ENCODE data around the gene PPIL3. TPM values are rescaled to one million over a fixed set of nuclear protein-coding genes. Genes with fewer than 3 reads are reported as not detected.

Gene PPIL3
- total and polyA plus RNA-seq, 9 of the 15 experiments (the other 6 are each of a cell fraction or from before 2014, with no cell fraction given): 22.4 to 66.2 (median 49.0) TPM

Small RNA genes lying within 50 kb of the gene (small RNA-seq; reads per million reads assigned to genes)
- gene RF00019 (not detected), gene RNA5SP115 (not detected), gene RNU6-312P (not detected), gene RNU6-31P (0.15 reads per million), gene RNU6-762P (not detected)

Other genes starting within 250 kb of the PPIL3 start
- 151 and 176 TPM in 2 replicates for gene BZW1, start 77.2 kb downstream of the PPIL3 start, total RNA-seq (2014; rRNA removed)
- 211 and 248 TPM in 2 replicates for gene BZW1, start 77.2 kb downstream of the PPIL3 start, total RNA-seq (2014; rRNA removed; fragmentation: Illumina TruSeq; extraction: Trizol)
- 206 and 233 TPM in 2 replicates for gene BZW1, start 77.2 kb downstream of the PPIL3 start, total RNA-seq (2015; rRNA removed; fragmentation: Illumina TruSeq; extraction: Trizol)
- 187 and 198 TPM in 2 replicates for gene BZW1, start 77.2 kb downstream of the PPIL3 start, total RNA-seq (2021)
- 144 and 198 TPM in 2 replicates for gene BZW1, start 77.2 kb downstream of the PPIL3 start, polyA plus RNA-seq (2011; rRNA removed)
- 134 and 161 TPM in 2 replicates for gene BZW1, start 77.2 kb downstream of the PPIL3 start, polyA plus RNA-seq (2014; fragmentation: Illumina TruSeq; extraction: Trizol)
- 100 to 1,000 TPM; 235 to 244 TPM for gene BZW1, start 77.2 kb downstream of the PPIL3 start, polyA plus RNA-seq (2014; fragmentation: Nextera tagmentation; extraction: Ambion mirVana)
- 110 and 111 TPM in 2 replicates for gene BZW1, start 77.2 kb downstream of the PPIL3 start, polyA plus RNA-seq (2014; rRNA removed)
- gene CLK1, start 24.4 kb downstream of the PPIL3 start, total RNA-seq (2014; rRNA removed): 23.0 and 29.3 TPM in 2 replicates
- gene CLK1, start 24.4 kb downstream of the PPIL3 start, total RNA-seq (2014; rRNA removed; fragmentation: Illumina TruSeq; extraction: Trizol): 47.0 and 58.5 TPM in 2 replicates
- gene CLK1, start 24.4 kb downstream of the PPIL3 start, total RNA-seq (2015; rRNA removed; fragmentation: Illumina TruSeq; extraction: Trizol): 42.5 and 45.4 TPM in 2 replicates
- 29.7 and 29.9 TPM in 2 replicates for gene CLK1, start 24.4 kb downstream of the PPIL3 start, total RNA-seq (2021)
- 93.4 and 99.2 TPM in 2 replicates for gene CLK1, start 24.4 kb downstream of the PPIL3 start, polyA plus RNA-seq (2011; rRNA removed)
- gene CLK1, start 24.4 kb downstream of the PPIL3 start, polyA plus RNA-seq (2014; fragmentation: Illumina TruSeq; extraction: Trizol): 32.1 and 33.9 TPM in 2 replicates
- 10 to 100 TPM; 49.3 to 50.7 TPM for gene CLK1, start 24.4 kb downstream of the PPIL3 start, polyA plus RNA-seq (2014; fragmentation: Nextera tagmentation; extraction: Ambion mirVana)
- 45.2 and 49.2 TPM in 2 replicates for gene CLK1, start 24.4 kb downstream of the PPIL3 start, polyA plus RNA-seq (2014; rRNA removed)
- gene NIF3L1, start 294 bp upstream of the PPIL3 start, total RNA-seq (2014; rRNA removed): 26.7 and 29.4 TPM in 2 replicates
- gene NIF3L1, start 294 bp upstream of the PPIL3 start, total RNA-seq (2014; rRNA removed; fragmentation: Illumina TruSeq; extraction: Trizol): 44.7 and 45.6 TPM in 2 replicates
- 42.1 and 44.0 TPM in 2 replicates for gene NIF3L1, start 294 bp upstream of the PPIL3 start, total RNA-seq (2015; rRNA removed; fragmentation: Illumina TruSeq; extraction: Trizol)
- gene NIF3L1, start 294 bp upstream of the PPIL3 start, total RNA-seq (2021): 28.1 and 33.3 TPM in 2 replicates
- 89.5 and 90.8 TPM in 2 replicates for gene NIF3L1, start 294 bp upstream of the PPIL3 start, polyA plus RNA-seq (2011; rRNA removed)
- 51.2 and 64.4 TPM in 2 replicates for gene NIF3L1, start 294 bp upstream of the PPIL3 start, polyA plus RNA-seq (2014; fragmentation: Illumina TruSeq; extraction: Trizol)
- gene NIF3L1, start 294 bp upstream of the PPIL3 start, polyA plus RNA-seq (2014; fragmentation: Nextera tagmentation; extraction: Ambion mirVana): 10 to 100 TPM; 79.3 to 80.0 TPM
- gene NIF3L1, start 294 bp upstream of the PPIL3 start, polyA plus RNA-seq (2014; rRNA removed): 44.5 and 50.5 TPM in 2 replicates
- 15.4 and 16.6 TPM in 2 replicates for gene ORC2, start 74.6 kb upstream of the PPIL3 start, total RNA-seq (2014; rRNA removed)
- gene ORC2, start 74.6 kb upstream of the PPIL3 start, total RNA-seq (2014; rRNA removed; fragmentation: Illumina TruSeq; extraction: Trizol): 36.2 and 41.0 TPM in 2 replicates
- gene ORC2, start 74.6 kb upstream of the PPIL3 start, total RNA-seq (2015; rRNA removed; fragmentation: Illumina TruSeq; extraction: Trizol): 28.1 and 30.9 TPM in 2 replicates
- gene ORC2, start 74.6 kb upstream of the PPIL3 start, total RNA-seq (2021): 41.1 and 42.3 TPM in 2 replicates
- gene ORC2, start 74.6 kb upstream of the PPIL3 start, polyA plus RNA-seq (2011; rRNA removed): 14.9 and 19.0 TPM in 2 replicates
- 24.2 and 25.8 TPM in 2 replicates for gene ORC2, start 74.6 kb upstream of the PPIL3 start, polyA plus RNA-seq (2014; fragmentation: Illumina TruSeq; extraction: Trizol)
- 1 to 10 TPM; 5.6 to 9.7 TPM for gene ORC2, start 74.6 kb upstream of the PPIL3 start, polyA plus RNA-seq (2014; fragmentation: Nextera tagmentation; extraction: Ambion mirVana)
- 17.9 and 18.4 TPM in 2 replicates for gene ORC2, start 74.6 kb upstream of the PPIL3 start, polyA plus RNA-seq (2014; rRNA removed)
- gene HYCC2, start 182.6 kb upstream of the PPIL3 start, total RNA-seq (2014; rRNA removed): 5.4 TPM in 2 replicates
- 15.6 and 16.9 TPM in 2 replicates for gene HYCC2, start 182.6 kb upstream of the PPIL3 start, total RNA-seq (2014; rRNA removed; fragmentation: Illumina TruSeq; extraction: Trizol)
- gene HYCC2, start 182.6 kb upstream of the PPIL3 start, total RNA-seq (2015; rRNA removed; fragmentation: Illumina TruSeq; extraction: Trizol): 11.1 and 12.8 TPM in 2 replicates
- gene HYCC2, start 182.6 kb upstream of the PPIL3 start, total RNA-seq (2021): 18.9 and 20.0 TPM in 2 replicates
- gene HYCC2, start 182.6 kb upstream of the PPIL3 start, polyA plus RNA-seq (2011; rRNA removed): 12.2 and 14.9 TPM in 2 replicates
- 6.3 and 8.5 TPM in 2 replicates for gene HYCC2, start 182.6 kb upstream of the PPIL3 start, polyA plus RNA-seq (2014; fragmentation: Illumina TruSeq; extraction: Trizol)
- gene HYCC2, start 182.6 kb upstream of the PPIL3 start, polyA plus RNA-seq (2014; fragmentation: Nextera tagmentation; extraction: Ambion mirVana): 1 to 10 TPM; 7.5 to 9.8 TPM
- gene HYCC2, start 182.6 kb upstream of the PPIL3 start, polyA plus RNA-seq (2014; rRNA removed): 5.2 and 5.5 TPM in 2 replicates
- gene NDUFB3, start 182.9 kb upstream of the PPIL3 start, total RNA-seq (2014; rRNA removed): 116 and 156 TPM in 2 replicates
- gene NDUFB3, start 182.9 kb upstream of the PPIL3 start, total RNA-seq (2014; rRNA removed; fragmentation: Illumina TruSeq; extraction: Trizol): 202 and 209 TPM in 2 replicates
- 138 and 152 TPM in 2 replicates for gene NDUFB3, start 182.9 kb upstream of the PPIL3 start, total RNA-seq (2015; rRNA removed; fragmentation: Illumina TruSeq; extraction: Trizol)
- gene NDUFB3, start 182.9 kb upstream of the PPIL3 start, total RNA-seq (2021): 127 and 142 TPM in 2 replicates
- 121 and 152 TPM in 2 replicates for gene NDUFB3, start 182.9 kb upstream of the PPIL3 start, polyA plus RNA-seq (2011; rRNA removed)
- 126 and 130 TPM in 2 replicates for gene NDUFB3, start 182.9 kb upstream of the PPIL3 start, polyA plus RNA-seq (2014; fragmentation: Illumina TruSeq; extraction: Trizol)
- gene NDUFB3, start 182.9 kb upstream of the PPIL3 start, polyA plus RNA-seq (2014; fragmentation: Nextera tagmentation; extraction: Ambion mirVana): 100 to 1,000 TPM; 679 to 786 TPM
- 230 and 235 TPM in 2 replicates for gene NDUFB3, start 182.9 kb upstream of the PPIL3 start, polyA plus RNA-seq (2014; rRNA removed)
- 46.0 and 48.6 TPM in 2 replicates for gene CFLAR, start 227.1 kb upstream of the PPIL3 start, total RNA-seq (2014; rRNA removed)
- gene CFLAR, start 227.1 kb upstream of the PPIL3 start, total RNA-seq (2014; rRNA removed; fragmentation: Illumina TruSeq; extraction: Trizol): 73.6 and 95.3 TPM in 2 replicates
- 32.9 and 39.4 TPM in 2 replicates for gene CFLAR, start 227.1 kb upstream of the PPIL3 start, total RNA-seq (2015; rRNA removed; fragmentation: Illumina TruSeq; extraction: Trizol)
- 66.4 and 78.4 TPM in 2 replicates for gene CFLAR, start 227.1 kb upstream of the PPIL3 start, total RNA-seq (2021)
- gene CFLAR, start 227.1 kb upstream of the PPIL3 start, polyA plus RNA-seq (2011; rRNA removed): 55.5 and 102 TPM in 2 replicates
- 54.0 and 55.1 TPM in 2 replicates for gene CFLAR, start 227.1 kb upstream of the PPIL3 start, polyA plus RNA-seq (2014; fragmentation: Illumina TruSeq; extraction: Trizol)
- 10 to 100 TPM; 27.5 to 30.3 TPM for gene CFLAR, start 227.1 kb upstream of the PPIL3 start, polyA plus RNA-seq (2014; fragmentation: Nextera tagmentation; extraction: Ambion mirVana)
- 45.6 and 55.9 TPM in 2 replicates for gene CFLAR, start 227.1 kb upstream of the PPIL3 start, polyA plus RNA-seq (2014; rRNA removed)